Neural cell (in vitro differentiated cells): Measurements from ENCODE around the gene C16orf90.

ENCODE experiments used
- CTCF ChIP-seq: fragments of 450-650 bp; IDR thresholded peaks from 2 replicates; pipeline ENCODE4 v1.5.1; 2014; ENCODE audit warnings: antibody characterized with exemption, mild to moderate bottlenecking, moderate library complexity; ENCODE audit not compliant: poor library complexity, severe bottlenecking
- EP300 ChIP-seq: fragments of 450-650 bp; conservative IDR thresholded peaks from 2 replicates; pipeline ENCODE4 v1.6.1; 2014; ENCODE audit warnings: antibody characterized with exemption, mild to moderate bottlenecking, moderate library complexity; ENCODE audit not compliant: poor library complexity, severe bottlenecking
- POLR2AphosphoS5 ChIP-seq: IDR thresholded peaks from 2 replicates; pipeline ENCODE4 v1.6.1; 2012
- RAD21 ChIP-seq: fragments of 450-650 bp; conservative IDR thresholded peaks from 2 replicates; pipeline ENCODE4 v1.6.1; 2014; ENCODE audit warnings: antibody characterized with exemption, mild to moderate bottlenecking, moderate library complexity
- SMC3 ChIP-seq: fragments of 450-650 bp; conservative IDR thresholded peaks from 2 replicates; pipeline ENCODE4 v1.6.1; 2014; ENCODE audit warnings: antibody characterized with exemption, mild to moderate bottlenecking, moderate library complexity; ENCODE audit not compliant: poor library complexity
- TAF1 ChIP-seq: IDR thresholded peaks from 2 replicates; pipeline ENCODE4 v1.6.1; 2012; ENCODE audit warnings: low read depth

GRCh38 chr16:3501783-3502400 is 6.6 kb upstream of the C16orf90 start:
- TF ChIP-seq RAD21 (no peak), TAF1 (no peak), CTCF (no peak), EP300 (no peak), POLR2AphosphoS5 (no peak), SMC3 (no peak)
